Measurements from ENCODE around the gene VIM. TPM values are rescaled to one million over a fixed set of nuclear protein-coding genes. Genes with fewer than 3 reads are reported as not detected.

The VIM gene
- total and polyA plus RNA-seq, 5 experiments from 2014 or later: 295 to 621 (median 479) TPM

- H3K36me3 Mint-ChIP-seq: peaks cover 2 to 5% (median 5%) of the 10 kb centered on the region in 3 donors
- peak overlapping the region in 2 of 10 donors; percentile 46 to 95 for H3K27ac Mint-ChIP-seq
- H3K27me3 Mint-ChIP-seq: no peaks in the 10 kb centered on the region
- peaks cover 29 to 39% (median 37%) of the 10 kb centered on the region in 4 donors for H3K4me1 Mint-ChIP-seq
- POLR2A ChIA-PET: interaction anchor here (1.4 to 8.3 kb wide), 3 partner anchors 19 to 24 kb away, joined by 8 to 168 read pairs (median 9); partner anchors contain the start of gene TRDMT1
- no peak overlapping the region for H3K4me3 Mint-ChIP-seq
- DNase-seq (no peak), ATAC-seq (no peak)
- H3K9me3 Mint-ChIP-seq: no peaks in the 10 kb centered on the region
Observed at GRCh38 chr10:17225808-17226207, 2.2 kb upstream of the VIM start.

DNA sequence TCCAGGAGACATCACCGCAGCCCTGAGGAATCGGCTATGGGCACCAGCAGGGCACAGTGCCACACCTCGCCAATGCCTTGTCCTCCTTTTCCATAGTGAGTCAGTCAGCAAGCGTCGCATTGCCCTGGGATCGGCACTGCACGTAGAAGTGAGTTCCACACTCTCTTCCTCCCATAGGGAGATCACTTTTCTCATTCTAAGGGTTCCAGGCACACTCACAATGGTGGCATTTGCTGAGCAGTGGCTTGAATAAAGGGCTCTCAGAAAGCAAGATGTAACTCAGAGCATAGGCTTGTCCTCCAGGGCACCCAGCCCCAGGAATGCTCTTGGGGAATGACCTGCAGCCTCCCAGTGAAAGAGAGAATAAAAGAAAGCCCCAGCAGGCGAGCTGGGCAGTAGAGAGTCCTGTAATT lies 1.1 kb upstream of the VIM start:
- H3K9me3 Mint-ChIP-seq: no peaks in the 10 kb centered on the region
- peaks cover 32 to 47% (median 44%) of the 10 kb centered on the region in 4 donors for H3K4me1 Mint-ChIP-seq
- H3K36me3 Mint-ChIP-seq: peaks cover 5 to 16% (median 9%) of the 10 kb centered on the region in 3 donors
- H3K4me3 Mint-ChIP-seq: peak overlapping the region; percentile 91 to 99 (median 98)
- H3K27me3 Mint-ChIP-seq: no peaks in the 10 kb centered on the region
- peak overlapping the region; percentile 95 to 100 (median 99) for H3K27ac Mint-ChIP-seq
- DNase-seq (no peak), ATAC-seq (no peak)
- POLR2A ChIA-PET: interaction anchor here (1.0 to 8.3 kb wide), 4 partner anchors 15 to 409 kb away, joined by 5 to 168 read pairs (median 78); partner anchors contain the start of genes RSU1 and TRDMT1

DNA sequence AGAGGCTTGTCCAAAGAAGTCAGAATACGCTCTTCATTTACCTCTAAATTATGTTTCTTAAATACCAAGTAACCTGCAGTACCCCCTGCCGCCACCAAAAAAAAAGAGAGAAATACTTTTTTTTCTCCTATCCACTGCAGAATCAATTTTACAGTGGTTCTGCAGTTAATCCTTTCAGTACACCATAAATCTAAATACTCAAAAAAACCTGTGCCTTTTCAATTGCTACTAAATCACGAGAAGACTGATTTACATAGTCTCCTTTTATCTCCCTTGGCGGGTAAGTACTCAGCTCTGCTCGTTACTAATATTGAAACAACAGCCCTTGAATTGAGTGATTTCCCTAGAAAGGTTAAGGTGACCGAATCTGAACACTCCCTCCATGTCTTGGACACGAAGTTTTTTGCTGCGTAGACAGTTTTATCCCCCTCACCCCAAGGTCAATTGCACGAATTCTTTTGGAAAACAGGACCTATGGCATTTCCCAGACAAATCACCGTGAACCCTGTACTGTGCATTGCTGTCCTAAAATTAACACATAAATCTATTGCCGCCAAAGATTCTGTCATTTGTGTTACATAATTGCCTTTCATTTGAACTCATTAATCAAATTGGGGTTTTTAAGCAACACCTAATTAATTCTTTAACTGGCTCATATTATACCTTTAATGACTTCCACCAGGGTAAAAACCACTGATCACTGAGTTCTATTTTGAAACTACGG lies 512 bp upstream of the VIM start:
- POLR2A ChIA-PET: interaction anchor here (1.0 to 8.3 kb wide), 5 partner anchors 14 to 410 kb away, joined by 5 to 168 read pairs (median 38); partner anchors contain the start of genes RSU1 and TRDMT1
- Mint-ChIP-seq H3K4me3 (peak overlapping the region; percentile 91 to 99 (median 98)), H3K9me3 (no peaks in the 10 kb centered on the region), H3K36me3 (peaks cover 5 to 22% (median 13%) of the 10 kb centered on the region in 3 donors), H3K4me1 (peaks cover 27 to 50% (median 47%) of the 10 kb centered on the region in 4 donors), H3K27ac (peak overlapping the region; percentile 95 to 100 (median 99)), H3K27me3 (no peaks in the 10 kb centered on the region)
- DNase-seq (peak in 6 of 10 donors; percentile 24 to 71 (median 63)), ATAC-seq (peak in 1 of 2 donors; percentile 1)

DNA sequence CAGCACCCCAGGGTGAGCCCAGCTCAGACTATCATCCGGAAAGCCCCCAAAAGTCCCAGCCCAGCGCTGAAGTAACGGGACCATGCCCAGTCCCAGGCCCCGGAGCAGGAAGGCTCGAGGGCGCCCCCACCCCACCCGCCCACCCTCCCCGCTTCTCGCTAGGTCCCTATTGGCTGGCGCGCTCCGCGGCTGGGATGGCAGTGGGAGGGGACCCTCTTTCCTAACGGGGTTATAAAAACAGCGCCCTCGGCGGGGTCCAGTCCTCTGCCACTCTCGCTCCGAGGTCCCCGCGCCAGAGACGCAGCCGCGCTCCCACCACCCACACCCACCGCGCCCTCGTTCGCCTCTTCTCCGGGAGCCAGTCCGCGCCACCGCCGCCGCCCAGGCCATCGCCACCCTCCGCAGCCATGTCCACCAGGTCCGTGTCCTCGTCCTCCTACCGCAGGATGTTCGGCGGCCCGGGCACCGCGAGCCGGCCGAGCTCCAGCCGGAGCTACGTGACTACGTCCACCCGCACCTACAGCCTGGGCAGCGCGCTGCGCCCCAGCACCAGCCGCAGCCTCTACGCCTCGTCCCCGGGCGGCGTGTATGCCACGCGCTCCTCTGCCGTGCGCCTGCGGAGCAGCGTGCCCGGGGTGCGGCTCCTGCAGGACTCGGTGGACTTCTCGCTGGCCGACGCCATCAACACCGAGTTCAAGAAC lies 1.1 kb downstream of the VIM start:
- POLR2A ChIA-PET: interaction anchor here (0.5 to 8.3 kb wide), 33 partner anchors 8 to 792 kb away, joined by 3 to 168 read pairs (median 5); partner anchors contain the start of genes PTER, RSU1, STAM and TRDMT1

DNA sequence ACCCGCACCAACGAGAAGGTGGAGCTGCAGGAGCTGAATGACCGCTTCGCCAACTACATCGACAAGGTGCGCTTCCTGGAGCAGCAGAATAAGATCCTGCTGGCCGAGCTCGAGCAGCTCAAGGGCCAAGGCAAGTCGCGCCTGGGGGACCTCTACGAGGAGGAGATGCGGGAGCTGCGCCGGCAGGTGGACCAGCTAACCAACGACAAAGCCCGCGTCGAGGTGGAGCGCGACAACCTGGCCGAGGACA lies 1.6 kb downstream of the VIM start:
- H3K36me3 Mint-ChIP-seq: peaks cover 10 to 41% (median 22%) of the 10 kb centered on the region in 3 donors
- H3K27ac Mint-ChIP-seq: peak overlapping the region; percentile 95 to 100 (median 99)
- no peaks in the 10 kb centered on the region for H3K27me3 Mint-ChIP-seq
- no peak for DNase-seq
- POLR2A ChIA-PET: interaction anchor here (0.6 to 8.3 kb wide), 34 partner anchors 9 to 792 kb away, joined by 3 to 168 read pairs (median 5); partner anchors contain the start of genes PTER, RSU1, STAM and TRDMT1
- no peaks in the 10 kb centered on the region for H3K9me3 Mint-ChIP-seq
- ATAC-seq: no peak
- H3K4me1 Mint-ChIP-seq: peaks cover 29 to 64% (median 56%) of the 10 kb centered on the region in 4 donors
- H3K4me3 Mint-ChIP-seq: peak overlapping the region; percentile 91 to 99 (median 98)

More for the DNA sequence above, 1.1 kb downstream of the VIM start:
- no peaks in the 10 kb centered on the region for H3K27me3 Mint-ChIP-seq
- H3K27ac Mint-ChIP-seq: peak overlapping the region; percentile 95 to 100 (median 99)
- peaks cover 6 to 37% (median 17%) of the 10 kb centered on the region in 3 donors for H3K36me3 Mint-ChIP-seq
- ATAC-seq (peak; percentile 33 to 41), DNase-seq (peak; percentile 67 to 91 (median 75))
- peak overlapping the region; percentile 91 to 99 (median 98) for H3K4me3 Mint-ChIP-seq
- H3K9me3 Mint-ChIP-seq: no peaks in the 10 kb centered on the region
- H3K4me1 Mint-ChIP-seq: peaks cover 27 to 59% (median 52%) of the 10 kb centered on the region in 4 donors

- POLR2A ChIA-PET: interaction anchor here (0.6 to 8.3 kb wide), 35 partner anchors 8 to 793 kb away, joined by 3 to 168 read pairs (median 5); partner anchors contain the start of genes PTER, RSU1, STAM and TRDMT1
Observed at GRCh38 chr10:17229967-17230682, 2.1 kb downstream of the VIM start.

DNA sequence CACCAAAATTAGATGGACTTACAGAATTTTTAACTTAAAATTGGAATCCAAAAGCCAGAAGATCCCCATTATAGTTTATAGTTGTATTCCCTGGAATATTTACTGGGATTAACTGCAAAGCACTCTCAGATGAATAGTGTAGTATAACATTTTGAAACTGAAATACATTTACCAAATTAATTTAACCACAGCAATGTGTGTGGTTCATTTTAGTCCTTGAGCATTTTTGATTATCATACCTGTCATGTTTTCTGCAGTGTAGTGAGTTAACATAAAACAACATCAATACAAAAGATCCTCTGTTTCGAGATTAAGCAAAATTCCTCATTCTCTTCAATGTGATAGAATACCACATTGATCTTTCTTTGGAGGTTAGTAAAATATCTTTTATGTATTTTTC lies 3.7 kb downstream of the VIM start:
- peak overlapping the region in 9 of 10 donors; percentile 11 to 100 (median 99) for H3K27ac Mint-ChIP-seq
- peaks cover 10 to 63% (median 38%) of the 10 kb centered on the region in 3 donors for H3K36me3 Mint-ChIP-seq
- H3K4me1 Mint-ChIP-seq: peaks cover 26 to 65% (median 62%) of the 10 kb centered on the region in 4 donors
- POLR2A ChIA-PET: interaction anchor here (1.0 to 8.3 kb wide), 2 partner anchors 25 to 30 kb away, joined by 6 to 168 read pairs; partner anchors contain the start of gene TRDMT1
- ATAC-seq (no peak), DNase-seq (no peak)
- H3K27me3 Mint-ChIP-seq: no peaks in the 10 kb centered on the region
- H3K9me3 Mint-ChIP-seq: no peaks in the 10 kb centered on the region
- H3K4me3 Mint-ChIP-seq: peak overlapping the region in 9 of 10 donors; percentile 15 to 99 (median 95)

More at GRCh38 chr10:17229967-17230682, 2.1 kb downstream of the VIM start:
- DNase-seq: peak; percentile 77 to 96 (median 93)
- Mint-ChIP-seq H3K4me1 (peaks cover 28 to 64% (median 61%) of the 10 kb centered on the region in 4 donors), H3K4me3 (peak overlapping the region; percentile 91 to 99 (median 98)), H3K27ac (peak overlapping the region; percentile 95 to 100 (median 99)), H3K9me3 (no peaks in the 10 kb centered on the region), H3K36me3 (peaks cover 10 to 46% (median 27%) of the 10 kb centered on the region in 3 donors), H3K27me3 (no peaks in the 10 kb centered on the region)
- ATAC-seq: peak; percentile 55 to 63

DNA sequence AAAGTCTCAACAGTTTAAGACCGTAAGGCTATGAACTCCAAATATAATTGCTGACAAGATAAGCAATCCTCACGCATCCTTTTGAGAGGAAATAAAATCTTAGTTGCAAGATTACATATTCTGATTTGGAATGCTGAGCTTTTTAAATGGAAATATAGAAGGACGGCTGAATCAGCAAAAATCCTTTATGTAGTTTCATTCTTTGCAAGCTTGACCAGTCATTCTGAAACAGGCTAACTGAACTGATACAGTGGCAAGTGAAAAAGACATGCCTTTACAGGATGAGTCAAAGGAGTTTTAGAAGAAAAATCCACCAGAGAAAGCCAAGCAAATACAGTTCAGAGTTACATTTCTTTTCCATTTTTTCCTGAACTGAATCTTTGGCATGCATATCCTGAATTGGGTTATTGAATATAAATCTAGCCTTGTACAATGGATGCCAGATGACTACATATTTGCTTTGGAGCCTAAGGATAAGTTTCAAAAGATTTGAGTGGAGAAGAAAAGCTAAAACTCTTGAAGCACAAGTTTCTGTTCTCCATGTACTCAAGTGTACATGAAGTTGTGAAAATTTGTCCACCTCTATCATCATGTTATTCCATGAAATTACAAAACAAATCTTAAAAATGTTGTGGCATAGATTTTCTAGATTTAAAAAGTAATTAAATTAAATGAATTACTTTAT lies 4.4 kb downstream of the VIM start:
- Mint-ChIP-seq H3K27ac (peak overlapping the region in 7 of 10 donors; percentile 18 to 99 (median 95)), H3K27me3 (no peaks in the 10 kb centered on the region), H3K4me3 (peak overlapping the region; percentile 14 to 99 (median 62)), H3K36me3 (peaks cover 10 to 69% (median 38%) of the 10 kb centered on the region in 3 donors), H3K9me3 (no peaks in the 10 kb centered on the region), H3K4me1 (peaks cover 20 to 58% (median 56%) of the 10 kb centered on the region in 4 donors)
- no peak for ATAC-seq
- no peak for DNase-seq
- POLR2A ChIA-PET: interaction anchor here (1.0 to 8.3 kb wide), 2 partner anchors 25 to 31 kb away, joined by 6 to 168 read pairs; partner anchors contain the start of gene TRDMT1

- H3K4me3 Mint-ChIP-seq: peak overlapping the region in 4 of 10 donors; percentile 18 to 95 (median 60)
- H3K36me3 Mint-ChIP-seq: peaks cover 10 to 78% (median 41%) of the 10 kb centered on the region in 3 donors
- POLR2A ChIA-PET: interaction anchor here (0.6 to 8.3 kb wide), 4 partner anchors 23 to 223 kb away, joined by 3 to 168 read pairs (median 3); partner anchors contain the start of gene TRDMT1
- H3K4me1 Mint-ChIP-seq: peaks cover 17 to 53% (median 49%) of the 10 kb centered on the region in 4 donors
- H3K9me3 Mint-ChIP-seq: no peaks in the 10 kb centered on the region
- H3K27ac Mint-ChIP-seq: peak overlapping the region in 8 of 10 donors; percentile 37 to 70 (median 50)
- ATAC-seq: no peak
- DNase-seq: no peak
- no peaks in the 10 kb centered on the region for H3K27me3 Mint-ChIP-seq
Observed at GRCh38 chr10:17233286-17233991, 5.4 kb downstream of the VIM start.

- ATAC-seq (no peak), DNase-seq (no peak)
- POLR2A ChIA-PET: interaction anchor here (1.6 to 8.3 kb wide), 2 partner anchors 22 to 33 kb away, joined by 3 to 168 read pairs; partner anchors contain the start of gene TRDMT1
- Mint-ChIP-seq H3K4me1 (peaks cover 17 to 53% (median 50%) of the 10 kb centered on the region in 4 donors), H3K9me3 (no peaks in the 10 kb centered on the region), H3K27ac (peak overlapping the region; percentile 65 to 89 (median 85)), H3K27me3 (no peaks in the 10 kb centered on the region), H3K4me3 (peak overlapping the region in 6 of 10 donors; percentile 16 to 70 (median 58)), H3K36me3 (peaks cover 10 to 83% (median 42%) of the 10 kb centered on the region in 3 donors)
Observed at GRCh38 chr10:17234431-17234945, 6.4 kb downstream of the VIM start.
